Dedifferentiated amniotic fluid mesenchymal stem cell (primary cell): ENCODE results near the gene NCOA7.
A peak's percentile ranks its signal among the peaks of the same experiment; 100 is the strongest.
"Not testable (repeated sequence)": the region's sequence is repeated elsewhere in the genome, so short reads cannot be mapped to it uniquely, and the experiment has no call there.

Experiments
- DNase-seq: peaks from one replicate; pipeline ENCODE4 v3.0.0-alpha.2; 2016; ENCODE audit errors: extremely low spot score

Gene NCOA7

DNA sequence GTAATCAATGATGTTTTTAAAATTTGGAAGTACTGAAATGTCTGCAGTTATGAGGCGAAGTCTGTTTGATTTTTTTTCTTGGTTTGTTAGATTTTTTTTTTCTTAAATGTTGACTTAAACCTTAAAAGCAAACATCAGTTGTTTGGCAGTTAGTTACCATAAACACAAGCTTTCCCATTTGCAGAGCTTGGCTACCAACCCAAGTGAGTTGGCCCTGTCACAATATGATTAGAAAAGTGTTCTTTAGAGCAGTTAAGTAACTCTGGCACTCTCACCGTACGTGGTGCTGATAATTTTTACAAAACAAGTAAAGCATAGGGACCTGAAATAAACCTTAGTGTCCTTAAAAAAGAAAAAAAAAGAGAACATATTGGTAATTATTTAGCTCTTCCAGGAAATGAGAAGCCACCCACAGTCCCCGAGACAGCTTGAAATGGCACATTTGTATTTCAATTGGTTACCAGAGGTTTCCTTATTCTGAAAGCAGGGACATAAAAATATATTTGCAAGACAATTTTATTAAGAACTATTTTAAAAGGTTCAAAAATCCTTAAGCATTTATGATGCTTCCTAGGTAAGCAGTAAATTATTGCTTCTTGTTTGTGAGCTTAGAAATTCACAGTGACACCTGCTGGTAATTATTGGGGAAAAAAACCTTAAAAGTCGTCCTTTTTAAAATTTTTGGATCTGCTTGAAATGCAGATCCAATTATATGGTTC is 37.4 kb upstream of the NCOA7 start:
- peak; percentile 51 for DNase-seq

DNA sequence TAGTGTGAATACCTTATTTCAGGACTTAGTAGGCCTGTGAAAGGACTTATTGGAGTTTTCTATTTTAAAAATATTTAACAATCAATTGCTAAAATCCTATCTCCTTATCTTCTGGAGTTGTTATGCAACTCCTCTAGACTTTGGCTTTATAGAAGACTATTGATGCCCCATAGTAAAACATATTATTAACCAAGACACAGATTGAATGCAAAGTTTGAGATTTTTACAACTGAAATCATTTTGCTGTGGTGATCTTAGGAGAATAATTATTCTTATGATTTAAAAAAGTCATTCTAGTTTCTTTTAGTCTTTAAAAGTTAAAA is 36.9 kb upstream of the NCOA7 start:
- no peak for DNase-seq

DNA sequence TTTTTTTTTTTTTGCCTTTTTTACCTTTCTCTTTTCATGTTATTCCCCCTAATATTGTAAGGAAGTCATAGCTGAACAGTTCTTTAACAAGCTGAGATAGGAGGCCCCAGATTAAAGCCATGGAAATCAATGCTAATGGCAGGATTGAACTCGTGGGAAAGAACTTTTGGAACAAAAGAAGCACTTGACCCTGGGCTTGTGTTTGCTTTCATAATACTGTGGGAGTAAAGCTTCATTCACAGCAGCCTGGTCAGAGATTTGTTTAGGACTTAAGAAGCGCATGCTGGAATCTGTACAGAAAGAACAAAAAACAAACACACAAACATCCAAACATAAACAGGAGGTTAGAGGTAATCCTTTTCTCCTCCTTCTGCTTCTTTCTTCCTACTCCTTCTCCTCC is 36.2 kb upstream of the NCOA7 start:
- DNase-seq, result no peak

- no peak for DNase-seq
Measured at GRCh38 chr6:125759184-125759902, 31.4 kb upstream of the NCOA7 start.

DNA sequence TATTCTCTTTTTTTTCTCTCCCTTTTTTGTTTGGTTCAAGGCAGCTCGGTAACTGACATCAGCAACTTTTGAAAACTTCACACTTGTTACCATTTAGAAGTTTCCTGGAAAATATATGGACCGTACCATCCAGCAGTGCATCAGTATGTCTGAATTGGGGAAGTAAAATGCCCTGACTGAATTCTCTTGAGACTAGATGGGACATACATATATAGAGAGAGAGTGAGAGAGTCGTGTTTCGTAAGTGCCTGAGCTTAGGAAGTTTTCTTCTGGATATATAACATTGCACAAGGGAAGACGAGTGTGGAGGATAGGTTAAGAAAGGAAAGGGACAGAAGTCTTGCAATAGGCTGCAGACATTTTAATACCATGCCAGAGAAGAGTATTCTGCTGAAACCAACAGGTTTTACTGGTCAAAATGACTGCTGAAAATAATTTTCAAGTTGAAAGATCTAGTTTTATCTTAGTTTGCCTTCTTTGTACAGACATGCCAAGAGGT is 30.8 kb upstream of the NCOA7 start:
- no peak for DNase-seq

DNA sequence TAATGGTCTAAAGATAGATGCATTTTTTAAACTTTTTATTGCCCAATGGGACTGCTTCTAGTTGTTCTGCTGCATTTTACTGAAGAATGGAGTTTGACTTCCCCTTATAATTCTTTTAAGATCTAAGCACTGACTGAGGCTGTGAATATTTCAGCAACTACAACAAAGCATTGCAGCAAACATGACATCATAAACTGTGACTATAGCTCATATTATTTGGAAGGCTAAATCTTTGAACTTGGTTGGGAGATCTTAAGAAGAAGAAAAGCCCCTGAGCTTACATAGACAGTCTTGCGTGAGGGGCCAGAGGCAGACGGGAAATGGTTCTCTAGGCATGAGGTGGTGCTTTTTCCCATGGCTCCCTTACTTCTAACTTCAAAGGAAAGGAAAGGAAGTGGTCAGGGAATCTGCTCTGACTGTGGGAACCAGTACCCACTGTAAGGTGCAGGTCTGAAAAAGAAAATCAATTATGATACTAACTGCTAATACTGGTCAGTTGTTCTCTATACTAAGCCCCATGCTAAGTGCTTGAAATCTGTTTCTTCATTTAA is 26.6 kb upstream of the NCOA7 start:
- no peak for DNase-seq

DNA sequence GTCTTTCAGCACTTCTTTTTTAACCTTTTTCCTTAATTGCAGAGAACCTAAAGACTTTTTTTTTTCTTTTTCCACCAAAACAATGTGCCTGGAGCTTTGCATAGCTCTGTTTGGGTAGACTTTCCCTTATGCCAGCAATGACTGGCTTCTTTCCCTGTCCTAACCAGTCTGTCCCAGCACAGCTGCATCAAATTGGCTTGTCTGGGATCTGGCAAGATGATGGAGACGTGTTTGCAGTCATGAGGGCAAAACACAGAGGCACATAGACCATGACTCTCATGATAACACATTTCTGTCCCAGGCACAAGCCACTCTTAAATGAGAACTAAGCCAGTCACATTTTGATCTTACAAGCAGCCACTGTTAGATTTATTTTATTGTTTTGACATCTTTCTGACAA is 24.8 kb upstream of the NCOA7 start:
- no peak for DNase-seq

DNA sequence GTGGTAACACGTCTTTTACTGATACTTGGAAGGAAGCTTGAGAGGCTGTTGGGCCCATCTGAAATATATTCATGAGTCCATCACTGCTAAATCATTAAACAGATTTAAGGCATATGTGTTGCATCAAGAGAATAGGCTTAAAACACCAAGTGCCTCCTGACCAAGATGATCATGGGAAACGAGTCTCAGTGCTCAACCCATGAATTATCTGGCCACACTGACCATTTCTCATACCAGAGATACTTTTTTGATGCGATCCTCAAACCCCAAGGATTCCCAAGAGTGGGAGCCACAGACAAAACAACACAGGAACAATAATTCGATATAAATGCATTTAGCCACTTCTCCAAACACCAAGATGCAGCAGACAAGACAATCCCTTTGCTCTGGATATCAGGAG is 24.1 kb upstream of the NCOA7 start:
- no peak for DNase-seq

DNA sequence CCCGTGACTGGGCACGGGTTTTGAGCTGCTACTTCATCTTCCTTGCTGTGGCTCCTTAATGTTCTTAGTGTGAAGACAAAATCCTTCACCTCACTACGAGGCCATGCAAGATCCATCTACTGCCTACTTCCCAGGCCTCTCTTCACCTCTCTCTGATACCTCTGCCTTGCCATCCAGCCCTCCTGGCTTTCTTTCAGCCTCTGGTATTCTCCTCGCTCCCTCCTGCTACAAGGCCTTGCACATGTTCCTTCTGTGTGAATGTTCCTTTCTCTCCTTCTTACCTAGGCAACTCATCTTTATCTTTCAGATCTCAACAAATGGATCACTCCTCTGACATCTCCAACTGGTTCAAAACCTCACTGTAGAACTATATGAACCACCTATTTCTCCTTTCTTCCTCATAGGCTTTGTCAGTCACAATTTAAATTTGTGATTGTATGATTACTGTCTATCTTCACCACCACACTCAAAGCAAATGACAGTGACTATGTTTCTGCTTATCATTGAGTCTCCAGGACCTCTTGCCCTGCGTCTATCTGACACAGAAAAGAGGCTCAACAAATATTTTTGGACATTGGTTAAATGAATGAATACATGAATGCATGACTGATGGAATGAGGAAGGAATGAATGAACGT is 21.5 kb upstream of the NCOA7 start:
- no peak for DNase-seq

DNA sequence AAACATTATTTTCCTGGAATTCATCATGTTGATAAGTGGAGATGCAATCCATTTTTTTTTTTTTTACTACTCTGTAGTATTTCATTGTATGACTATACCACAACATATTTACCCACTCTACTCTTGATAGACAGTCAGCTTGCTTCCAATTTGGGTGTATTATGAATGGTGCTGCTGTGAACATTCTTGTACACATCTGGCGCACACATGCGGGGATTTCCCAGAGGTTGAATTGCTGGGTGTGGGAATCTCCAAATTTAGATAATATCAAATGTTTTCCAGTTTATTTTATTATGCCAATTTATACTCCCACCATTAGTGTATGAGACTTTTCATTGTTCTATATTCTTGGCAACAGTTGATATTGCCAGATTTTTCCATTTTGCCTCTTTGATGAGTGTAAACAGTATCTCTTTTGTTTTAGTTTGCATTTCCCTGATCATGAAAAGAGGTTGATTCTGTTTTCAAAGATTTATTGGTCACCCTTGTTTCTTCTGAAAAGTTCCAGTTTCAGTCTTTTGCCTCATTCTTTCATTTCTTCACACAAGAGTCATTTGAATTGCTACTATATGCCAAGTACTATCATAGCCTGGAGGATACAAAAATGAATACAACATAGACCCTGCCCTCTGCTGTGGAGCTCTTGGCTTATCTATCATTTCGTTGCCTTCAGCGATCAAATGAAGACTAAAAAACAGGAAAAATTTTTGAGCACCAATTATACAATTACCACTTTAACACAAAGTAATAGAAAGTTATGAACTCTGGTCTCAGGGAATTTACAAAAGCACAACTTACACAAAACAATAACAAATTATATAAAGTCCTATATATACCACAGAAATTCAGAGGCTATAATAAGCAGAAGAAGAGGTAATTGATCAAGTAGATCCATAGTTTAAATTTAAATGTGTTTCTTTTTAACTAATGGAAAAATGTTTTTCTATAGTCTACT is 17.1 kb upstream of the NCOA7 start:
- DNase-seq, result no peak

DNA sequence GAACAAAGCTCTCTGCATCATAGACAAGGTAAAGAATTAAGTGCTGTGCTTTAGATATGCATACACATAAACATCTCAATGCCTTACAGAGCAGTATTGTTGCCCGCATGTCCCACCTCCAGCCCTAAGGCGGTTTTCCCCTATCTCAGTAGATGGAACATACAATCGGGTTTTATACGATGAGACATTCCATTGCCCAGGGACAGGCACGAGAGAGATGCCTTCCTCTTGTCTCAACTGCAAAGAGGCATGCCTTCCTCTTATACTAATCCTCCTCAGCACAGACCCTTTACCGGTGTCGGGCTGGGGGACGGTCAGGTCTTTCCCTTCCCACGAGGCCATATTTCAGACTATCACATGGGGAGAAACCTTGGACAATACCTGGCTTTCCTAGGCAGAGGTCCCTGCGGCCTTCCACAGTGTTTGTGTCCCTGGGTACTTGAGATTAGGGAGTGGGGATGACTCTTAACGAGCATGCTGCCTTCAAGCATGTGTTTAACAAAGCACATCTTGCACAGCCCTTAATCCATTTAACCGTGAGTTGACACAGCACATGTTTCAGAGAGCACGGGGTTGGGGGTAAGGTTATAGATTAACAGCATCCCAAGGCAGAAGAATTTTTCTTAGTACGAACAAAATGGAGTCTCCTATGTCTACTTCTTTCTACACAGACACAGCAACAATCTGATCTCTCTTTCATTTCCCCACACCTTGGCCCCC is 14.5 kb upstream of the NCOA7 start:
- not testable (repeated sequence) for DNase-seq

GRCh38 chr6:125779924-125780539 is 10.7 kb upstream of the NCOA7 start:
- peak; percentile 96 for DNase-seq

- DNase-seq, result peak; percentile 80
Measured at GRCh38 chr6:125780540-125781313, 10.0 kb upstream of the NCOA7 start.

GRCh38 chr6:125781314-125781868 is 9.4 kb upstream of the NCOA7 start:
- no peak for DNase-seq

- DNase-seq, result peak; percentile 72
Measured at GRCh38 chr6:125784365-125784764, 6.4 kb upstream of the NCOA7 start.

- no peak for DNase-seq
Measured at GRCh38 chr6:125787791-125788190, 3.0 kb upstream of the NCOA7 start.

DNA sequence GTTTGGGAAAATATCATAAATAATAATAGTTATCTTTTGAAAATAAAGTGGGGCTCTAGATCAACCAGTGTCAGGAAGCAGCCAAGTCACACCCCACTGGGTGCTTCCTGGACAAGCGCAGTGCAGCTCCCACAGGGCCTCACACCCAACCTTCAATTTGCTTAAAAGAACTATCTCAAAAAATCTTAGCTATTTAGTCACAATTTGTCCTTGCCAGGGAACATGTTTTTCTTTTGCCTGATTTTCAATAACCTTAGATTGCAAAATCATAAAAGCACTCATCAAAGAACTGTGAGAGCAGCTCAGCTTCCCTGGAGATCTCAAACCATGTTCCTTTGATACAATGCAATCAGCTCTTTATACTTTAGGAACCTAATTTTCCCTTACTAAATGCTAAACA is 1.6 kb upstream of the NCOA7 start:
- DNase-seq, result no peak

GRCh38 chr6:125789576-125790357 is 993 bp upstream of the NCOA7 start:
- DNase-seq, result peak; percentile 26
